Left renal cortex interstitium (tissue), 4 donors: ENCODE results near the gene CSNK2A1. TPM values are rescaled to one million over a fixed set of nuclear protein-coding genes. Genes with fewer than 3 reads are reported as not detected.

Experiments used
- DNase-seq, 4 donors: peaks; one replicate each; pipeline ENCODE4 v3.0.0-alpha.2; 2013; ENCODE audit warnings: low read depth in 4 of 4, low spot score in 2 of 4, missing footprints in 1 of 4
- polyA plus RNA-seq, 4 donors: library from polyadenylated mRNA; unstranded; fragments of 120-200 nt; gene quantifications; one replicate each; pipeline ENCODE4 v1.2.1, GENCODE V29; 2013; ENCODE audit not compliant: insufficient read length in 4 of 4

CSNK2A1 gene
- polyA plus RNA-seq, 4 donors: 127 to 158 (median 142) TPM

DNA sequence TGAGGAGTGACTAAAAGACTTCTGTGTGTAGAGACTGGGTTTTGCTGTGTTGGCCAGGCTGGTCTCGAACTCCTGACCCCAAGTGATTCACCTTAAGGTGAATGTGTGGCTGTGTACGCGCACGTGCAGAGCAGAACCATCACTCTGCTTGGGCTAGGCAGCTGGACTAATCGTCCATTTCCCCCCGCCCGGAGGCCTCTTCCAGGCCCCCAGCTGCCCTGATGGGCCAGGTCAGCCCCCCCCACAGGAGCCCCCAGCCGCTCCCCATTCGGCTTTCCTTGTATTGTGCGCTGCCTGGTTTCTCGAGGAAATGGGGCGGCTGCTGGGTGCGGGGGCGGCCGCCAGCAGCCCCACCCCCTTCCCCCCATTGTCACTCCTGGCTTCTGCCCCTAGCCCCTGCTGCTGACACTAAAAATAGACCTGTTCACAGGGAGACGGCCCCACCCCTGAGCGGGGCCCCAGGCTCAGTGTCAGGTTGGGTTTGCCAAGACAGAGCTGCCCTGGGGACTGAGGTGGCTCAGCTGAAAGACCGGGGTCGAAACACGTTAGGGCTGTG, 24.6 kb upstream of the CSNK2A1 start:
- DNase-seq: no peak

DNA sequence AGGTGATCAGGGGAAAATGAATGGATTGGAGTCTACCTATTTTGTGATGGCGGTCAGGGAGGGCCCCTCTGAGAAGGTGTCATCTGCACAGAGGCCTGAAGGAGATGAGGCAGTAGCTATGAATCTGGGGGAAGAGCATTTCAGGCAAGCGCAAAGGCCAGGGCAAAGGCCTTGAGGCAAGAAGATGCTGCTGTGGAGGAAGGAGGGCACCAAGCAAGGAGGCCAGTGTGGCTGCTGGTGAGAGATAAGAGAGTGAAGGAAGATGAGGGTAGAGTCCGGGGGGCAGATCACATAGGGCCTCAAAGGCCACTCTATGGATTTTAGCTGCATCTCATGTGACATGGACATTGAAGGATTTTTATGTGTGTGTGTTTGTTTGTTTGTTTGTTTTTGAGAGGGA, 20.6 kb upstream of the CSNK2A1 start:
- no peak for DNase-seq

DNA sequence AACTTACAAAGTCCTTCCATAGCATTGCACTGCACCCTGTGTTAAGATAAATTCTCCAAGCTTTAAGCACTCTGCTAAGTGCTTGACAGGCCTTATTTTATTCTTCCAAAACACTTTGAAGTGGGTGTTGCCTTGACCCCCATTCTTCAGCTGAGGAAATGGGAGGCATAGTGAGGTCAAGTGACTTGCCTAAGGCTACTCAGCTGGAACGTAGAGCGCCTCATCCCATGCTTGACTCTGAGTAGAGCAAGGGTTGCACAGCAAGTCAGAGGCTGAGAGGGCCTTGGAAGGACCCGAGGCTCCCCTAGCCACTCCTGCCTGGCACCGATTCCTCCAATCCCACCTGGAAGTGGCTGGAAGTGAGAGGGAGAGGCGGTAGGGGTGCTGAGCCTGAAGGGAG, 19.6 kb upstream of the CSNK2A1 start:
- no peak for DNase-seq

DNA sequence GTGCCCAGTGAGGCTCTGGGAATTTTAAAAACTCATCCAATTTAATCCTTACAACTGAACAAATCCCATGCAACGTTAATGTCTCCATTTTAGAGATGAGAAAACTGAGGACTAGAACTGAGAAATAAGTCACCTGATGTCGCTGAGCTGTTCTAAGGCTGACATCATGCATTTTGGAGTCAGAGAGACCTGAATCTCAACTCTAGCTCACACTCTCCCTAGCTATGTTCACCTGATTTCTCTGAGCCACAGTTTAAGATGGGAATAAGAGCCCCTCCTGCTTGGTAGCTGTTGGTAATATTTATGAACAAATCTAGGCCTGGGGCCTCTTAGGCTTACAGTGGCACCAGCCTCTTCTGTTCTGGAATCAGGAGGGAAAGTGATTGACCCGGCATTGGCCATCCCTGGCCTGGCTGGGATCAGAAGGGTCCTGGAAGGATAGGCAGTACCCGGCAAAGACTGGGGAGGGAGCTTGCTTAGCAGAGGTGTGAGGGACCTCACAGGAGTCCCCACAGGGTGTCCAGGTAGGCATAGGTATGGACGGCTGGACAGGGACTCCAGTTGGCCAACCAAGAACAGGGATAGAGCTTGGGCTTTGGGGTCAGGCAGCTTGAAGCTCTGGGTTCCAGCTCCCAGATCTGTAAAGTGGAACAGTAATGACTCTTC, 18.8 kb upstream of the CSNK2A1 start:
- no peak for DNase-seq

DNA sequence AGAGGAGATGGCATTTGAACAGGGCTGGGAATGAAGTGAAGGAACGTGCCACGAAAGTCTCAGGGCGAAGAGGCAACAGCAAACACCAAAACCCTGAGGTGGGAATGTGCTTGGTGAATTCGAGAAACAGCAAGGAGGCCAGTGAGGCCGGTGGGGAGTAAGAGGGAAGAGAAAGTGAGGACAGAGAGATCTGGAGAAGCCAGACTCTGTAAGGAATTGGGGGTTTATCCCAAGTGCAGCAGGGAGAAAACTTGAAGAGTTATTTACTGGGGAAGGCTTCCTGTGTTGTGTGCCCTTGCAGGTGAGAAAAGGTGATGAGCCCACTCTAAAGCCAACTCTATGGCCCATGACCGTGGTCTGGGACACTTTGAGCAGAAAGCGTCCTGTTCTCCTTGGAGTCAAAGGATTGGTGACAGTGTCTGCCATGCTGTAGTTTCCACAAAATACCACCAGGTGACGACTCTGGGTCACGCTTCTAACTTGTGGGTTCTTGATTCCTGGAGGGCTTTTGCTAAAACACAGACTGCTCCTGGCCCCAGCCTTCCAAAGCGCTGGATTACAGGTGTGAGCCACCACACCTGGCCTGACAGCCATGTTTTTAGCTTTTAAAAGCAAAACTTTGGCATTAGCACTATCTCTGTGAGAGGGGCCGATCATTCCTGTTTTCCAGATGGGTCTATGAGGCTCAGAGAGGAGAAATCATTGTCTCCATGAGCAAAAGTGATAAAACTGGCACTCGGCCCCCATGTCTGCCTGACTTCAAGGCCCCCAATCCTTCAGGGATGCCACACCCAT, 18.0 kb upstream of the CSNK2A1 start:
- DNase-seq: peak in 2 of 4 donors; percentile 47 to 75

DNA sequence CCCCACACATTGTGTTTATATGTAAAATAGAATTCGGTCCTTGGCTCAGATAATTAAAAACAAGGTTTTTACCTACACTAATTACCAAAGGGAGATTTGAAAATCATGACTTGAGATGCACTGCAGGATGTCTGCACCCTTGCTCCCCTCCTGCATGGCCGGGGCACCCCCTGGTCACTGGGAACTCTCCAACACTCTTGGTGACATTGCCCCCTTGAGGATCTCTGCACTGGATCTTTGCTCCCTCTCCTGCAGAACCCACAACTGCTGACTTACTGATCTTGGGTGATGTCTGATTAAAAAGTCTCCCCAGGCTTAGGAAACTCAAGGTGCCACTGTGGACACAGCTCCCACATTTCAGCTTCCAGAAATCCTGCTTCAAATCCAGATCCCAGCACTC, 17.1 kb upstream of the CSNK2A1 start:
- DNase-seq: no peak

DNA sequence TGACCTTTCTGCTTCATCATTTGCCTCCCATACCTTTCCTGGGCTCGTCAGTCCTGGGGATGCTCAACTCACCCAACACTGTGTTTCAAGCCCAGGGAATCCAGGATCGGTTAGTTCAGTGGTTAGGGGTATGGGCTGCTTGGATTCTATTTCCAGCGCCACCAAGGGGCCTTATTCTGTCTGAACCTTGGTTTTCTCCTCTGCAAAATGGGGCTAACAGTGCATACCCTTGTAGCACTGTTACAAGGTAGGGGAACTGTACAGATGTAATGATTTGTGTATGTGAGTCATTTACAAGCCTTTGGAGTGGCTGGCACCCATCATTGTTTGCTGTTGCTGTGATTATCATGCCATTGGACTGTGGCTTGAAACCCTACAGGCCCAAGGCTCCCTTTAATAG, 14.5 kb upstream of the CSNK2A1 start:
- DNase-seq: no peak

DNA sequence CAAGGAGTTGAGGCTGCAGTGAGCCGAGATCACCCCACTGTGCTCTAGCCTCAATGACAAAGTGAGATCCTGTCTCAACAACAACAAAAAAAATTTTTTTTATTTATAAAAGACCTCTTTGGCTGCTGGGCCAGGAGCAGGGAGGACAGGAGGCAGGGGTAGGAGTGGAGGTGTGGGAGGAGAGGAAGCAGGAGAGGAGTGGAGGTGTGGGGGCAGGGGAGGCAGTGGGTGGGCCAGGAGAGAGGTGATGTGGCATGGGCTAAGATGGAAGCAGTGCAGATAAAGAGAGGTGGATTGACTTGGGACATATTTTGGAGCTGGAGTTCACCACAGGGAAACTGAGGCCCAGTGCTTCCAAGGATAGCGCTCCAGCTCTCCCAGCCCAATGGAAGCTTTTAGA, 13.4 kb upstream of the CSNK2A1 start:
- DNase-seq: no peak

DNA sequence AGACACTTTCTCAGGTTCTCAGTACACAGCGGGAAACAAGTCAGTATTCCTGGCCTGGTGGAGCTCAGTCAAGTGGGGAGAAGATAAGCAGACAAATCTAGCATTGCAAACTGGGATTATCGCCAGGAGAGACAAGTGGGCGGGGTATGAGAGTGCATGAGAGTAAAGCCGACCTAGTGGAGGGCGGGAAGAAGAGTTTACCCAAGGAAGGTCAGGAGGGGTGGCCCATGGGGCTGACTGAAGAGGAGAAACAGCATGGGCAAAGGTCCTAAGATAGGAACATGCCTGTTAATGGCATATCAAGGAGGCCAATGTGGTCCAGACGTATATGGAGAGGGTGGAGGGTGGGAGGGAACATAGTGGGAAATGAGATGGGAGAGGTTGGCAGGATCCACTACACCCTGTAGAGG, 12.4 kb upstream of the CSNK2A1 start:
- no peak for DNase-seq

DNA sequence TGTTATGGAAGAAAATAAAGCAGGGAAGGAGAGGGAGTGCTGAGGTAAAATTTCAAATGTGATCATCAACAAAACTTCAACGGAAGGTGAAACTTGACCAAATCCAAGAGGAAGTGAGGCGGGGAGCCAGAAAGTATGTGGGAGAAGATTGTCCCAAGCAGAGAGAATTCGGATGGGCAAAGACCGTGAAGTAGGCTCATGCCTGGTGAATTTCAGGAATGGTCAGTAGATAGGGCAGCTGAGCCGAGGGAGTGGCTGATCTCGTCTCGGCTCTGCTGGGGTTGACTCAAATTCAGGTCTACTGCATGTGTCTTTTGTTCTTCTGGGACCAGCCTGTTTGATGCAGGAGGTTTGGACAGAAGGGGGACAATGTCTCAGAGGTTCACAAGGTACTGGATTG, 7.0 kb upstream of the CSNK2A1 start:
- DNase-seq: no peak

DNA sequence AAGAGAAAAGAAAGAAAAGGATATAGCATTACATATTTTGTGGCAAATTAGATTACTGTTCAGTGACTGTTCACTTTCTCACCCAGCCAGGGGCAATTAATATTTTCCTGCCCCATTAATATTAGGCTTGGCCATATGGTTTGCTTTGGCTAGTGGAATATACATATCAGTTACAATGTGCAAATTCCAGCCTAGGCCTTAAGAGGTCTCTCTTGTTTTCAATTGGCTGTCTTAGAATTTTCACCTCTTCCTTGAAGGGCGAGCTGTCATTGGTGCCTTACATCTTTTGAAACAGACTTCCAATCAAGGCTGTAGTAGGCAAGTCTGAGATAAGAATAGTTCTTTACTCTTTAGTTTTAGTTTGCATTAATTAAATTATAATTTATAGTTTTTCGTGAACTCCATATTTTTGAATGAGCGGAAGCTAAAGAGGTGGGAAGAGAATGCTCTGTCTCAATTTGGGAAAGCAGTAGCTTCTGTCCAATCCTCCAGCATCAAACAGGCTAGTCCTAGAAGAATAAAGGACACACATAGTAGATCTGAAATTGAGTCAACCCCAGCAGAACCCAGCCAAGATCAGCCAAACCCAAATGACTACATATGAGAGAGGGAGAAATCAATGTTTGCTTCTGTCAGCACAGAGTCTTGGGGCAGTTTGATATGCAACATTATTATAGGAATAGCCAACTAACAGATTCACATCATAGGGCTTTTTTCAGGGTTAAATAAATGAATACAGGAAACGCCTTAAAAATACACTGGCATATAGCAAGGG, 6.3 kb upstream of the CSNK2A1 start:
- no peak for DNase-seq

DNA sequence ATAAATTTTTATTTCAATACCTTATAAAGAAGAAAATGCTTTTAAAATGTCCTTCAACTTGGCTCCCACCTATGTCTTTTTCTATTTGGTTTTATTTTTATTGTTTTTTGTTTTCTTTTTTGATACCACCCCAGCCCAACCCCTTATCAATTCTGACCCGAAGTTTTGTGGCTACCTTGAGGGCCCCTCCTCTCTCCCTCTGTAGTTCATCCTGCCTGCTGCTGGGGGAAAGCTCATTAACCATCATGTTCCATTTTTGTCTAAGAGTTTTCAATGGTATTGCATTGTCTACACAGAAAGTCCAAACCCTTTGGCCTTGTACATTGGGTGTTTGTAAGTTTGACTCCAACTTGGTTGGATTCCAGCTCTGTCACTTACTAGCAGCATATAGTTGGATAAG, 5.3 kb upstream of the CSNK2A1 start:
- no peak for DNase-seq

DNA sequence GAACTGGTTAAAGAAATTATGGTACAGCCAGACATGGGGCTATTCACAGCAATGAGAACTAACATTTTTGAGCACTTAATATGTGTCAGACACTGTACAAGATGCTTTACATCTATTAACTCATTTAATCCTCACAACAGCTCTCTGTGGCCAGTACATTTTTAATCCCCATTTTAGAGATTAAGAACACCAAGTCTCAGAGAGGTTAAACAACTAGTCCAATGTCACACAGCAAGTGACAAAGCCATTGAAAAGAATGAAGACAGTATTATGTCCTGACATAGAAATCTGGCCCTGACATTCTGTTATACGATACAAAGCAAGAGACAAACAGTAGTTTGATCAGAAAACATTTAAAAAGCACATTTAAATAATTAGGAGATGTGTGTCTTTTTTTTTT, 3.8 kb upstream of the CSNK2A1 start:
- no peak for DNase-seq

DNA sequence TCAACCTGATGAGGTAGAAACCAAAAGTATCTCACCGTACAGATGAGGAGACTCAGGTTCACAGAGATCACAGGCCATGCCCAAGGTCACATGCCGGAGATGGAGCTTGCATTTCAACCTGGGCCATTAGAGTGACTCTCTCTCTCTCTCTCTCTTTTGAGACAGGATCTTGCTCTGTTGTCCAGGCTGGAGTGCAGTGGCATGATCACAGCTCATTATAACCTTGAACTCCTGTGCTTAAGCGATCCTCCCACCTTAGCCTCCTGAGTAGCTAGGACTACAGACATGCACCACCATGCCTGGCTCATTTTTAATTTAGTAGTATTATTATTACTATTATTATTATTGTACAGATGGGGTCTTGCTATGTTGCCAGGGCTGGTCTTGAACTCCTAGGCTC, 2.8 kb upstream of the CSNK2A1 start:
- no peak for DNase-seq

DNA sequence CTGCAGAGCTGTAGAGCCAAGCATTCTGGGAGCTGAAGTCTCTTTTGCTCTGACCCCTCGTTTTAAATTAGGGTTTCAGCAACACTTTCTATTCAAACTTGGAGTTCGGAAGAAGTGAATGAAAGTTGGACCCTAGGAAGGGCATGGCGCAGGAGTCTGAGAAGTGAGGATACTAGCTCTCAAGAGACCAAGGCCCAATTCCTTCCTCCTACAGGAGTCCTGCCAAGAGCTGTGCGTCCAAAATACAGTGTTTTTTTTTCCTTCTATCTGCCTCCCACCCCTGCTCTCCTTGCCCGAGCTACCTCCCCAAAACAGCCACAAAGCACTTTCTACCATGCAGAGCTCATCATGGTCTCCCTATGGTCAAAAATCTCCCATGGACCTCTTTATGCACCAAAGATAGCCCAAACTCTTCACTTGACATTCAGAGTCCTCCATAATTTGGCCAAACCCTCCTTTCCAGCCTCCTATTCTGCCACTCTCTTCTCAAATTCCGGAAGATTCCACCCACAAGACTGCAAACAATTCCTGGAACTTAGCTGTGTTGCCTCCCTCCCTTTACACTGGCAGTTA, 649 bp upstream of the CSNK2A1 start:
- DNase-seq: no peak

DNA sequence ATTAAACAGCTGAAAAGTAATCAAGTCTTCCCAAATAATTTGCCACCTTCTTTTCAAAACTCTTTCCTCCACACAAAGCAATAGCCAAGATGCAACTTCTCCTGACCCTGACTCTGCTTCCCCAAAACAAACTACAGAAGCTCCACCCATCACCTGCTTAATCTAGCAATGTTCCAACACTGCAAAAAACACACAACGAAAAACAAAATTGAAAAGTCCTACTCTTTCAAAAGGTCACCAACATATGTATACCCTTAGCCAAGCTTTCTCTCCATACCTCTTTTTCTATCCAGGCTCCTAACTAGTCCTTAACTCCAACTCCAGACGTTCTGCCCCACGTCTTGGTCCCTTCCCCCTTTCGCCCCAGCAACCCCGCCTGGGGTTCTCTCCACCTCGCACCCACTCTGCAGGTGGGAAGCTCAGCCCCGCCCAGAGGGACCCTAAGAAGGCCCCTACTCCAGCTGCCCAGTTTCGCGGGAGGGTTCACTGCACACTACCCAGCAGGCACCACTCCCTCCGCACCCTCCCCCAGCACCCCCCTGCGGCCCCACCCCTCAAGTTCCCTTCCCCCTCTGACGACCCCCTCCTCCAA, 717 bp downstream of the CSNK2A1 start:
- peak in 2 of 4 donors; percentile 11 to 23 for DNase-seq

DNA sequence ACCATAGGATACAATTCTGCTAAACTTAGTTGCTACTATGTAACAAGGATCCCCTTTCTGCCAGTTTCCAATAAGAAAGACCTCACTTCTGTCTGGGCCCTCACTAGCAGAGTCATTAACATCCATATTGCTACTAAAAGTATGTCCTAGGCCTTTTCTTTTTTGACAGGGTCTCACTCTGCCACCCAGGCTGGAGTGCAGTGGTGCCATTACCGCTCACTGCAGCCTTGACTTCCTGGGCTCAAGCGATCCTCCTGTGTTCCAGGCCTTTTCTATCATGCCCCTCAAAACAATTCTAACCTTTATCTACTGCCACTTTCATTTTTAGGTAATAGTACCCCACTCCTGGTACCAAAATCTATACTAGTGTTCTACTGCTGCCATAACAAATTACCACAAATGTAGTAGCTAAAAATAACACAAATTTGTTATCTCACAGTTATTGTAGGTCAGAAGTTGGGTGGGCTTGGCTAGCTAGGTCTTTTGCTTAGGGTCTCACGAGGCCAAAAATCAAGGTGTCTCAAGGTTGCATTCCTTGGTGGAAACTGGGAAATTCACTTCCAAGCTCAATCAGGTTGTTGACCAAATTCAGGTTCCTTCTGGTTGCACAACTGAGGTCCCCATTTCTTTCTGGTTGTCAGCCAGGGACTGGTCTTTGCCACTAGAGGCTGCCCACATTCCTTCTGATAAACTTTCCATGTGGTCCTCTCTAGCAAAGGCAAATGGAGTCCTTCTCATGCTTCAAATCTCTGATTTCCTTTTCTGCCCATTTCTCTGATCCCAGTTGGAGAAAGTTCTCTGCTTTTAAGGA, 3.0 kb downstream of the CSNK2A1 start:
- DNase-seq: no peak

DNA sequence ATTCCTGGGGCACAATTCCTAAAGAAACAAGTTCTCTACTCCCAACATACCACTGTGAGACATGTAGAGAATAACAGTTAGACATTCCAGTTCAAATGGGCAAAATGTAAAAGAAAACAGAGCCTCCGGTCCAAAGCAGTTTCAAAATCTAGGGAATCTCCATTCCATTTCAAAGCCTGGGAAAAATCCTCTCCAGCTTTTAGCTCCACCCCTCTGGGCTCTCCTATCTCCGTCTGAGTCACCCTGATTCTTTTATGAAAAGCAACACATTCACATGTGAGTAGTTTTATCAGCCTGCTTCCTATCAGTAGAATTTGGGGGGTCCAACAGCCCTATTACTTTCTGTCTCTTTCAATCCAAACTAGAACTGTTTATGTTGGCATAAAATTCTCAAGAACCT, 3.7 kb downstream of the CSNK2A1 start:
- DNase-seq: no peak

DNA sequence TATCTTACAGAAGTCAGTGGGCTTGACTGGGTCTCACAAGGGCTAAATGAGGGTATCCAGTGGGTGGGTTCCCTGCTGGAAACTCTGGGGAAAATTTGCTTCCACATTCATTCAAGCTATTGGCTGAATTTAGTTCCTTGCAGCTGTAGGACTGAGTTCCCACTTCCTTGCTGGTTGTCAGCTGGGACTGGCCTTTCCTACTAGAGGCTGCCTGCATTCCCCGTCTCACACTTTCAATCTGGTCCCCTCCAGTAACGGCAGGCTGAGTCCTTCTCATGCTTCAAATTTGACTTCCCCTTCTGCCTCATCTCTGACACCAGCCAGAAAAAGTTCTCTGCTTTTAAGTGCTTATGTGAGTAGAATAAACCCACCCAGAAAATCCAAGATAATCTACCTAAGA, 4.4 kb downstream of the CSNK2A1 start:
- DNase-seq: no peak

DNA sequence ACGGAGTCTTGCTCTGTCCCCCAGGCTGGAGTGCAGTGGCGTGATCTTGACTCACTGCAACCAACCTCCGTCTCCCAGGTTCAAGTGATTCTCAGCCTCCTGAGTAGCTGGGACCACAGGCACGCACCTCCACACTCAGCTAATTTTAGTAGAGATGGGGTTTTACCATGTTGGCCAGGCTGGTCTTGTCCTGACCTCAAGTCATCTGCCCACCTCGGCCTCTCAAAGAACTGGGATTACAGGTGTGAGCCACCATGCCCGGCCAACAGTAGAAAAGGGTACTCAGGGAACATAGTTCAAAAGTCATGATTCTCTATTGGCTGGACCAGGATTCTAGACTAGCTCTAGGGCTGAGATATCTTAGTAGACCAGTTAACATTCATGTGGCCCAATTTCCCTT, 5.6 kb downstream of the CSNK2A1 start:
- no peak for DNase-seq
